CD4-positive, CD25-positive, alpha-beta regulatory T cell (primary cell): Measurements from ENCODE around the gene KLHL10. TPM values are rescaled to one million over a fixed set of nuclear protein-coding genes. Genes with fewer than 3 reads are reported as not detected.

Experiments
- ATAC-seq, 2 donors: fragments of 150-1000 bp; cut with Tn5 transposase; one replicate each; pipeline ENCODE4 v1.10.0; 2021; ENCODE audit warnings: low read depth in 2 of 2, moderate number of reproducible peaks in 2 of 2, moderate library complexity in 1 of 2
- DNase-seq, 3 donors: peaks; one replicate each; pipeline versions ENCODE4 v3.0.0 to v3.0.0-alpha.2; 2012 to 2022; ENCODE audit warnings: mixed read lengths in 1 of 3
- H3K27ac ChIP-seq: one replicate; pipeline ENCODE4 v1.7.0; 2013; ENCODE audit warnings: mild to moderate bottlenecking, low read length; ENCODE audit not compliant: insufficient read depth, poor library complexity, severe bottlenecking
- H3K27me3 ChIP-seq: one replicate; pipeline ENCODE4 v1.7.0; 2013; ENCODE audit warnings: low read length; ENCODE audit not compliant: control insufficient read depth, insufficient read depth
- H3K36me3 ChIP-seq: one replicate; pipeline ENCODE4 v1.7.0; 2013; ENCODE audit warnings: mild to moderate bottlenecking, low read length, moderate library complexity; ENCODE audit not compliant: control insufficient read depth, insufficient read depth
- H3K4me1 ChIP-seq: 2 replicates; pipeline ENCODE4 v1.7.0; 2013; ENCODE audit warnings: mild to moderate bottlenecking, low read length; ENCODE audit not compliant: insufficient read depth, control insufficient read depth, poor library complexity, severe bottlenecking
- H3K4me3 ChIP-seq: one replicate; pipeline ENCODE4 v1.7.0; 2013; ENCODE audit warnings: low read depth, mild to moderate bottlenecking, low read length, moderate library complexity
- H3K9me3 ChIP-seq, 2 experiments: 1 replicate in 1 of 2; 2 replicates in 1 of 2; pipeline ENCODE4 v1.7.0; 2013; ENCODE audit warnings: low read length in 2 of 2, mild to moderate bottlenecking in 1 of 2, moderate library complexity in 1 of 2; ENCODE audit not compliant: control insufficient read depth in 2 of 2
- H3K27ac Mint-ChIP-seq, 3 donors: one replicate each; pipeline ENCODE4 v1.8.0; 2020 to 2022; ENCODE audit warnings: mild to moderate bottlenecking in 3 of 3, mixed read lengths in 3 of 3, moderate library complexity in 2 of 3
- H3K27me3 Mint-ChIP-seq: one replicate; pipeline ENCODE4 v1.8.0; 2022; ENCODE audit warnings: mild to moderate bottlenecking, mixed read lengths
- H3K36me3 Mint-ChIP-seq: one replicate; pipeline ENCODE4 v1.8.0; 2020; ENCODE audit warnings: mixed read lengths
- H3K4me1 Mint-ChIP-seq, 4 donors: one replicate each; pipeline ENCODE4 v1.8.0; 2020 to 2022; ENCODE audit warnings: mixed read lengths in 4 of 4, mild to moderate bottlenecking in 1 of 4
- H3K4me3 Mint-ChIP-seq, 4 donors: one replicate each; pipeline ENCODE4 v1.8.0; 2020 to 2022; ENCODE audit warnings: mild to moderate bottlenecking in 4 of 4, mixed read lengths in 4 of 4, moderate library complexity in 3 of 4
- H3K9me3 Mint-ChIP-seq, 7 donors: one replicate each; pipeline ENCODE4 v1.8.0; 2020 to 2022; ENCODE audit warnings: mixed read lengths in 7 of 7, mild to moderate bottlenecking in 3 of 7, moderate library complexity in 2 of 7
- polyA plus RNA-seq, 4 donors: library from polyadenylated mRNA; unstranded; fragments of 300-500 nt; fragmentation: Illumina TruSeq; gene quantifications; one replicate each; pipeline ENCODE4 v1.2.3, GENCODE V29; 2021
- total RNA-seq: library from RNA; stranded (reverse); gene quantifications from one replicate; pipeline ENCODE4 v1.2.3, GENCODE V29; 2022

Gene KLHL10
- total and polyA plus RNA-seq, 5 donors from 2014 or later, result 0.19 to 0.25 (median 0.21) TPM; not detected in 2

- H3K27ac ChIP-seq, result no peak overlapping the region
- peaks cover 0 to 3% (median 0%) of the 10 kb centered on the region in 4 donors for H3K4me1 Mint-ChIP-seq
- no peak overlapping the region for H3K4me3 ChIP-seq
- no peaks in the 10 kb centered on the region for H3K27me3 ChIP-seq
- H3K4me3 Mint-ChIP-seq, result no peak overlapping the region
- H3K36me3 ChIP-seq, result peaks cover 84% of the 10 kb centered on the region
- H3K9me3 ChIP-seq, result no peaks in the 10 kb centered on the region
- H3K27me3 Mint-ChIP-seq, result no peaks in the 10 kb centered on the region
- peaks cover 48% of the 10 kb centered on the region for H3K36me3 Mint-ChIP-seq
- peak overlapping the region in 1 of 3 donors; percentile 1 for H3K27ac Mint-ChIP-seq
- peaks cover 0 to 2% (median 0%) of the 10 kb centered on the region in 7 donors for H3K9me3 Mint-ChIP-seq
- no peaks in the 10 kb centered on the region for H3K4me1 ChIP-seq
- no peak for ATAC-seq
- no peak for DNase-seq
These were observed 45.1 kb downstream of the KLHL10 start for GRCh38 chr17:41882756-41883155.

GRCh38 chr17:41885733-41886132 is 48.1 kb downstream of the KLHL10 start:
- Mint-ChIP-seq H3K27me3 (no peaks in the 10 kb centered on the region), H3K36me3 (peaks cover 39% of the 10 kb centered on the region), H3K9me3 (peaks cover 0 to 2% (median 0%) of the 10 kb centered on the region in 7 donors), H3K4me1 (peaks cover 0 to 3% (median 0%) of the 10 kb centered on the region in 4 donors), H3K27ac (no peak overlapping the region), H3K4me3 (peak overlapping the region in 1 of 4 donors; percentile 2)
- Histone ChIP-seq H3K27me3 (no peaks in the 10 kb centered on the region), H3K27ac (no peak overlapping the region), H3K36me3 (peaks cover 86% of the 10 kb centered on the region), H3K9me3 (no peaks in the 10 kb centered on the region), H3K4me1 (no peaks in the 10 kb centered on the region), H3K4me3 (no peak overlapping the region)
- DNase-seq, result no peak
- ATAC-seq, result no peak

GRCh38 chr17:41888332-41888965 is 50.8 kb downstream of the KLHL10 start:
- no peaks in the 10 kb centered on the region for H3K9me3 Mint-ChIP-seq
- Histone ChIP-seq H3K27me3 (no peaks in the 10 kb centered on the region), H3K4me1 (no peaks in the 10 kb centered on the region), H3K27ac (no peak overlapping the region), H3K36me3 (peaks cover 87% of the 10 kb centered on the region), H3K9me3 (no peaks in the 10 kb centered on the region), H3K4me3 (no peak overlapping the region)
- no peak overlapping the region for H3K4me3 Mint-ChIP-seq
- H3K4me1 Mint-ChIP-seq, result no peaks in the 10 kb centered on the region
- H3K27me3 Mint-ChIP-seq, result no peaks in the 10 kb centered on the region
- peaks cover 31% of the 10 kb centered on the region for H3K36me3 Mint-ChIP-seq
- ATAC-seq (no peak), DNase-seq (no peak)
- H3K27ac Mint-ChIP-seq, result peak overlapping the region in 1 of 3 donors; percentile 76

- H3K36me3 ChIP-seq, result peaks cover 82% of the 10 kb centered on the region
- Mint-ChIP-seq H3K27ac (no peak overlapping the region), H3K27me3 (no peaks in the 10 kb centered on the region)
These were observed 53.8 kb downstream of the KLHL10 start for GRCh38 chr17:41891135-41892020.

GRCh38 chr17:41892021-41892376 is 54.4 kb downstream of the KLHL10 start:
- Histone ChIP-seq H3K27me3 (no peaks in the 10 kb centered on the region), H3K27ac (no peak overlapping the region), H3K36me3 (peaks cover 82% of the 10 kb centered on the region), H3K4me3 (no peak overlapping the region), H3K4me1 (no peaks in the 10 kb centered on the region), H3K9me3 (no peaks in the 10 kb centered on the region)
- no peak overlapping the region for H3K4me3 Mint-ChIP-seq
- no peaks in the 10 kb centered on the region for H3K9me3 Mint-ChIP-seq
- peaks cover 33% of the 10 kb centered on the region for H3K36me3 Mint-ChIP-seq
- DNase-seq (no peak), ATAC-seq (no peak)
- no peaks in the 10 kb centered on the region for H3K27me3 Mint-ChIP-seq
- peaks cover 0 to 2% (median 0%) of the 10 kb centered on the region in 4 donors for H3K4me1 Mint-ChIP-seq
- H3K27ac Mint-ChIP-seq, result no peak overlapping the region

More at GRCh38 chr17:41891135-41892020, 53.8 kb downstream of the KLHL10 start:
- Mint-ChIP-seq H3K4me3 (no peak overlapping the region), H3K36me3 (peaks cover 27% of the 10 kb centered on the region), H3K4me1 (no peaks in the 10 kb centered on the region), H3K9me3 (no peaks in the 10 kb centered on the region)
- no peaks in the 10 kb centered on the region for H3K4me1 ChIP-seq
- no peak overlapping the region for H3K4me3 ChIP-seq
- no peak for DNase-seq
- no peaks in the 10 kb centered on the region for H3K27me3 ChIP-seq
- no peak overlapping the region for H3K27ac ChIP-seq
- no peaks in the 10 kb centered on the region for H3K9me3 ChIP-seq
- no peak for ATAC-seq

- H3K27me3 ChIP-seq, result no peaks in the 10 kb centered on the region
- H3K36me3 ChIP-seq, result peaks cover 81% of the 10 kb centered on the region
- peaks cover 0 to 3% (median 0%) of the 10 kb centered on the region in 4 donors for H3K4me1 Mint-ChIP-seq
- no peak overlapping the region for H3K27ac ChIP-seq
- no peak overlapping the region for H3K4me3 ChIP-seq
- DNase-seq, result no peak
- H3K36me3 Mint-ChIP-seq, result peaks cover 30% of the 10 kb centered on the region
- ATAC-seq, result no peak
- H3K27ac Mint-ChIP-seq, result no peak overlapping the region
- H3K9me3 Mint-ChIP-seq, result no peaks in the 10 kb centered on the region
- H3K9me3 ChIP-seq, result no peaks in the 10 kb centered on the region
- H3K4me1 ChIP-seq, result no peaks in the 10 kb centered on the region
- H3K27me3 Mint-ChIP-seq, result no peaks in the 10 kb centered on the region
- H3K4me3 Mint-ChIP-seq, result no peak overlapping the region
These were observed 55.8 kb downstream of the KLHL10 start for GRCh38 chr17:41893384-41893783.

GRCh38 chr17:41894791-41895331 is 57.2 kb downstream of the KLHL10 start:
- Histone ChIP-seq H3K36me3 (peaks cover 80% of the 10 kb centered on the region), H3K27me3 (no peaks in the 10 kb centered on the region), H3K9me3 (no peaks in the 10 kb centered on the region), H3K4me1 (no peaks in the 10 kb centered on the region), H3K4me3 (no peak overlapping the region), H3K27ac (no peak overlapping the region)
- no peaks in the 10 kb centered on the region for H3K27me3 Mint-ChIP-seq
- peak overlapping the region in 1 of 3 donors; percentile 9 for H3K27ac Mint-ChIP-seq
- peaks cover 38% of the 10 kb centered on the region for H3K36me3 Mint-ChIP-seq
- no peaks in the 10 kb centered on the region for H3K9me3 Mint-ChIP-seq
- ATAC-seq, result no peak
- no peak overlapping the region for H3K4me3 Mint-ChIP-seq
- H3K4me1 Mint-ChIP-seq, result peaks cover 0 to 3% (median 0%) of the 10 kb centered on the region in 4 donors
- no peak for DNase-seq
